Pancreas (tissue), 10 donors: ENCODE measurements around the gene ADAMTS14. TPM values are rescaled to one million over a fixed set of nuclear protein-coding genes. Genes with fewer than 3 reads are reported as not detected.

ENCODE experiments used
- ATAC-seq, 4 donors: fragments of 200-7000 bp; cut with Tn5 transposase; one replicate each; pipeline versions ENCODE4 v1.8.0 to v1.9.1; 2020; ENCODE audit warnings: mild to moderate bottlenecking in 4 of 4, moderate library complexity in 4 of 4
- DNase-seq, 6 donors: peaks; one replicate each; pipeline ENCODE4 v3.0.0-alpha.2; 2020
- FAIRE-seq: peaks from 2 replicates; lab custom pipeline; 2012; peaks lifted over from hg19 to GRCh38; lab: Jason Lieb, UNC
- H3K27ac ChIP-seq, 4 donors: fragments of 200-600 bp; sonication (generic); 1 replicate in 3 of 4; 2 replicates in 1 of 4; pipeline versions ENCODE4 v1.5.0 to v1.8.0; 2020
- H3K27me3 ChIP-seq, 4 donors: fragments of 200-600 bp; one replicate each; pipeline ENCODE4 v1.8.0; 2021
- H3K36me3 ChIP-seq, 3 donors: fragments of 200-600 bp; sonication (generic) in 1 of 3; one replicate each; pipeline versions ENCODE4 v1.5.0 to v1.8.0; 2020 to 2021
- H3K4me1 ChIP-seq, 3 donors: fragments of 200-600 bp; one replicate each; pipeline ENCODE4 v1.8.0; 2021
- H3K4me3 ChIP-seq, 4 donors: fragments of 200-600 bp; sonication (generic) in 2 of 4; one replicate each; pipeline versions ENCODE4 v1.5.0 to v1.8.0; 2020 to 2021
- H3K9me3 ChIP-seq, 4 donors: fragments of 200-600 bp; one replicate each; pipeline ENCODE4 v1.8.0; 2021
- WGBS, 2 donors: extraction: QIAGEN DNeasy Blood & Tissue Kit; methylation state at CpG; one replicate each; pipeline ENCODE4 v1.1.7; 2013; 5-methylcytosine and 5-hydroxymethylcytosine counted together
- intact Hi-C, 3 donors: fragments of 100-400 bp; cut with DNase I; formaldehyde crosslinking; loops; one replicate each; pipeline versions ENCODE4 v1.11.1 to v1.14.2; 2022
- polyA plus RNA-seq, 2 donors: library from polyadenylated mRNA; stranded (reverse); fragments of 200-250 nt; gene quantifications; one replicate each; pipeline ENCODE4 v1.2.3, GENCODE V29; 2013
- total RNA-seq, 6 donors: library from RNA; stranded (reverse); fragmentation: NEBNext Ultra II Directional in 4 of 6; extraction: Animal tissue kit (Norgen Biotek cat#: 25700) in 4 of 6; gene quantifications; one replicate each; pipeline versions ENCODE4 v1.2.1 to v1.2.4, GENCODE V29; 2021 to 2023
- TF ChIP-seq, protein P1 (sequence below), 4 donors: fragments of 200-600 bp; sonication (generic) in 3 of 4; IDR thresholded peaks; one replicate each; pipeline versions ENCODE4 v1.5.0 to v1.8.0; 2021; ENCODE audit warnings: antibody characterized with exemption in 4 of 4
- donor health status: healthy with polysubstance abuse.
- donor health status: DM: no; HTN: no; CAD: no; lungs with moderate emphysema.
- donor health status: DM: no; HTN: no; CAD: no.
- donor health status: control.
- donor health status: control.
- donor health status: Bipolar disorder and iron deficiency.
- donor health status: DM: yes; HTN: yes; CAD: no.
- donor health status: DM: no; HTN: no; CAD: no.
- donor health status: DM: no; HTN: no; CAD: no.
- donor health status: DM: yes; HTN: yes; CAD: no.

Gene ADAMTS14
- total and polyA plus RNA-seq, 8 donors, result 0.06 to 2.2 (median 0.23) TPM; not detected in 2

DNA sequence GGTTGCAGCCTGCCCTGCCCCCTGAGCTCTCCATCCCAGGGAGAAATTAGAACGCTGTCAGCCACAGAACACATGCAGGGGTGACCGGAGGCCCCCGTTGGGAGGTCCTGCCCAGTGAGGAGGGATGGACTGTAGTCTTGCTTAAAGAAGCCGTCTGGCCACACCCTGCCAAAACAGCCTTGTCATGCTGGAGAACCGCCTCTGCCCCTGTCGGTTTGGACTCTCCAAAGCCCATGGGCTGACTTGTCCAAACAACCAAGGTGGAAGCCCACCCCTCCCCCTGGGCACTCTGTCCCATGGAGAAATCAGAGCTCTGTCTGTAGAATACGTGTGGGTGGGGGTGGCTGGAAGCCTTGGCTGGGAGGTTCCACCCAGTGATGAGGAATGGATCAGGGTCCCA lies 125.5 kb downstream of the ADAMTS14 start:
- ATAC-seq (no peak), DNase-seq (no peak), FAIRE-seq (no peak)
- Histone ChIP-seq H3K4me1 (no peaks in the 10 kb centered on the region), H3K27ac (no peak overlapping the region), H3K9me3 (no peaks in the 10 kb centered on the region), H3K27me3 (no peaks in the 10 kb centered on the region), H3K4me3 (no peak overlapping the region), H3K36me3 (no peaks in the 10 kb centered on the region)
- 66 to 72% methylated on average over 7 of the region's 7 CpGs for WGBS, 2 donors
- TF ChIP-seq, protein P1, sequence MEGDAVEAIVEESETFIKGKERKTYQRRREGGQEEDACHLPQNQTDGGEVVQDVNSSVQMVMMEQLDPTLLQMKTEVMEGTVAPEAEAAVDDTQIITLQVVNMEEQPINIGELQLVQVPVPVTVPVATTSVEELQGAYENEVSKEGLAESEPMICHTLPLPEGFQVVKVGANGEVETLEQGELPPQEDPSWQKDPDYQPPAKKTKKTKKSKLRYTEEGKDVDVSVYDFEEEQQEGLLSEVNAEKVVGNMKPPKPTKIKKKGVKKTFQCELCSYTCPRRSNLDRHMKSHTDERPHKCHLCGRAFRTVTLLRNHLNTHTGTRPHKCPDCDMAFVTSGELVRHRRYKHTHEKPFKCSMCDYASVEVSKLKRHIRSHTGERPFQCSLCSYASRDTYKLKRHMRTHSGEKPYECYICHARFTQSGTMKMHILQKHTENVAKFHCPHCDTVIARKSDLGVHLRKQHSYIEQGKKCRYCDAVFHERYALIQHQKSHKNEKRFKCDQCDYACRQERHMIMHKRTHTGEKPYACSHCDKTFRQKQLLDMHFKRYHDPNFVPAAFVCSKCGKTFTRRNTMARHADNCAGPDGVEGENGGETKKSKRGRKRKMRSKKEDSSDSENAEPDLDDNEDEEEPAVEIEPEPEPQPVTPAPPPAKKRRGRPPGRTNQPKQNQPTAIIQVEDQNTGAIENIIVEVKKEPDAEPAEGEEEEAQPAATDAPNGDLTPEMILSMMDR (IDR thresholded peaks at IDR 0.05), result no peak
- intact Hi-C loops, result no loop called here

DNA sequence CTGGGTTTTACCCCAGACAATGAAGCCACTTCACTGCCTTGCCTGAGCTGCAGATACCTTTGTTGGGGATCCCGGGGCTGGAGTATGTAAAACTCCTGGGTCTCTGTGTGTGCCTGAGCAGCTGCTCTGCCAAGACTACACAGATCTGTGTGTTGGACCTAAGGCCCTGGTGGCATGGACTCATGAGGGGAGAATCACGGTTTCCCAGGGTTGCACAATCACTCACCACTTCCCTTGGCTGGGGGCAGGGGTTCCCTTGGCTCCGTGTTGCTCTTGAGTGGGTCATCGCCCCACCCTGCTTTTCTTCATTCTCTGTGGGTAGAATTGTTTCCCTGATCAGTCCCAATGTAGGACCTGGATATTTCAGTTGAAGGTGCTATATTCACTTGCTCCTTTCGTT lies 126.8 kb downstream of the ADAMTS14 start:
- Histone ChIP-seq H3K27me3 (no peaks in the 10 kb centered on the region), H3K9me3 (no peaks in the 10 kb centered on the region), H3K4me3 (no peak overlapping the region), H3K27ac (no peak overlapping the region), H3K36me3 (no peaks in the 10 kb centered on the region), H3K4me1 (no peaks in the 10 kb centered on the region)
- TF ChIP-seq, protein P1 (IDR thresholded peaks at IDR 0.05), result no peak
- DNase-seq (no peak), ATAC-seq (no peak), FAIRE-seq (no peak)
- intact Hi-C loops, result no loop called here
- WGBS, 2 donors, result 63 to 65% methylated on average over 5 of the region's 5 CpGs

DNA sequence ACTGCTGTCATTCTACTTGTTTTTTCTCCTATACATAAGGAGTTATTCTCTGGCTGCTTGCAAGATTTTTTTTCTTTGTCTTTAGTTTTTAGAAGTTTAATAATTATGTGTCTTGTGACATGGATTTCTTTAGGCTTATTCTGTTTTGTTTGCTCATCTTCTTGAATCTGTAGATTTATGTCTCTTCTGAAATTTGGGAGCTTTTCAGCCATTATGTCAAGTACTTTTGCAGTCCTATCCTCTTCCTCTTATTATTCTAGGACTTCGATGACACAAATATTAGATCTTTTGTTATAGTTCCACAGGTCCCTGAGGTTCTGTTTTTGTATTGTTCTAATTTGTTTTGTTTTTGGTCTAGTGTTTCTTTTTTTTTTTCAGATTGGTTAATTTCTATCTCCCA lies 129.5 kb downstream of the ADAMTS14 start:
- Histone ChIP-seq H3K9me3 (no peaks in the 10 kb centered on the region), H3K36me3 (no peaks in the 10 kb centered on the region), H3K27ac (no peak overlapping the region), H3K27me3 (no peaks in the 10 kb centered on the region), H3K4me3 (no peak overlapping the region), H3K4me1 (no peaks in the 10 kb centered on the region)
- intact Hi-C loops, result no loop called here
- WGBS, 2 donors, result 84 to 89% methylated on average over 1 of the region's 1 CpG
- no peak for DNase-seq
- TF ChIP-seq, protein P1 (IDR thresholded peaks at IDR 0.05), result no peak
- FAIRE-seq, result no peak
- no peak for ATAC-seq

DNA sequence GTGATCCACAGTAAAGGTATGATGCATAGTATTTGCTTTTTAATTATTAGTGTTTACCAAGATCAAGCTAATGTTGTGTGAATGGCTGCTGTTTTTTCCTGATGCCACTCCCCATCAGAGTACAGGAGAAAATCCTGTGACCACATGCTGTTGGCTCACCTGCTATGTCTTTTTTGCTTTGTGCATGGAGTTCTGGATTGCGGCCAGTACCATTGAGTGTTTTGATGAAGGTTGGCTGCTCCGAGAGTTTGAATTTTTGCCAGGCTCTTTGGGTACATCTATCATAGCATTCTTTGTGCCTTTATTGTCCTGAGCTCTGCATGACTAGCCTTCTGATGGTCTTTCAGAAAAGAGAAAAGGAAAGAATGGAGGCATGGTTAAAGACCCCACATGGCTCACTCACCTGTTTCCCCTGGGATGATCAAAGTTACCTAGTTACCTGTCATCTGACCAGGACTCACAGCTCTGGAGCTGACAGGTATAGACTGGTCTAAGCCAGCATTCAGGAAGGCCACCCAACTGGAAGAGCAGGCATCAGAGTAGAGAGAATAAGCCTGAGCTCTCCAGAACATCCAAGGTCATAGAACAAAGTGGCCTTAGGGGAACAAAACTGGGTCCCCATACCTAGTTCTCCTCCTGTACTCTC lies 131.6 kb downstream of the ADAMTS14 start:
- Histone ChIP-seq H3K9me3 (no peaks in the 10 kb centered on the region), H3K27me3 (no peaks in the 10 kb centered on the region), H3K36me3 (no peaks in the 10 kb centered on the region), H3K4me1 (no peaks in the 10 kb centered on the region), H3K4me3 (no peak overlapping the region), H3K27ac (peak overlapping the region; percentile 18 to 64 (median 40))
- TF ChIP-seq, protein P1 (IDR thresholded peaks at IDR 0.05), result no peak
- 51 to 55% methylated on average over 2 of the region's 2 CpGs for WGBS, 2 donors
- DNase-seq, result peak in 3 of 6 donors; percentile 36 to 69 (median 45)
- intact Hi-C loops, result no loop called here
- no peak for FAIRE-seq
- peak; percentile 62 to 78 (median 76) for ATAC-seq

DNA sequence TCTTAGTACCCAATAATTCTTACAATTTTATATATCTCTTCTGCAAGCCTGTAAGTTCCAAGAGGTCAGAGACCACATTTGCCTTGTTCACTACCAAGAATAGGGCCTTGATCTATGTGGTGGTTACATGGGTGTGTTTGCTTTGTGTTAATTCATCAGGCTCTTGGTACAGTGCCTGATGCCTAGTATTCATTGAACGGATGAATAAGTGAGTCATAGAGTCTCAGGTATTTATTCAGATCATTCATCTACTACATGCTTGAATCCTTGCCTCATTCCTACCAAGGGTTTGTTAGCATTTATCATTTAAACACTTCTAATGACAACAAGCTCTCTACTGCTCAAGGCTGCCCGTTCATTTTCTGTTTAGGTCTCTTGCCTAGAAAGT lies 132.1 kb downstream of the ADAMTS14 start:
- TF ChIP-seq, protein P1 (IDR thresholded peaks at IDR 0.05), result no peak
- Histone ChIP-seq H3K9me3 (no peaks in the 10 kb centered on the region), H3K4me1 (no peaks in the 10 kb centered on the region), H3K27me3 (no peaks in the 10 kb centered on the region), H3K27ac (peak overlapping the region; percentile 18 to 64 (median 43)), H3K36me3 (no peaks in the 10 kb centered on the region), H3K4me3 (no peak overlapping the region)
- ATAC-seq (peak; percentile 84 to 88 (median 86)), DNase-seq (peak in 1 of 6 donors; percentile 22), FAIRE-seq (no peak)
- 26 to 27% methylated on average over 2 of the region's 2 CpGs for WGBS, 2 donors
- intact Hi-C loops, result no loop called here
